ENCODE measurements around the gene DAB1. TPM values are rescaled to one million over a fixed set of nuclear protein-coding genes. Genes with fewer than 3 reads are reported as not detected.

The DAB1 gene
- total RNA-seq, 1 donor from 2014 or later = not detected

- H3K4me3 Mint-ChIP-seq (ENCODE audit: unreplicated experiment) = no peak overlapping the region
- no peak overlapping the region for H3K27ac Mint-ChIP-seq (ENCODE audit: unreplicated experiment)
- TF ChIP-seq, protein P1, sequence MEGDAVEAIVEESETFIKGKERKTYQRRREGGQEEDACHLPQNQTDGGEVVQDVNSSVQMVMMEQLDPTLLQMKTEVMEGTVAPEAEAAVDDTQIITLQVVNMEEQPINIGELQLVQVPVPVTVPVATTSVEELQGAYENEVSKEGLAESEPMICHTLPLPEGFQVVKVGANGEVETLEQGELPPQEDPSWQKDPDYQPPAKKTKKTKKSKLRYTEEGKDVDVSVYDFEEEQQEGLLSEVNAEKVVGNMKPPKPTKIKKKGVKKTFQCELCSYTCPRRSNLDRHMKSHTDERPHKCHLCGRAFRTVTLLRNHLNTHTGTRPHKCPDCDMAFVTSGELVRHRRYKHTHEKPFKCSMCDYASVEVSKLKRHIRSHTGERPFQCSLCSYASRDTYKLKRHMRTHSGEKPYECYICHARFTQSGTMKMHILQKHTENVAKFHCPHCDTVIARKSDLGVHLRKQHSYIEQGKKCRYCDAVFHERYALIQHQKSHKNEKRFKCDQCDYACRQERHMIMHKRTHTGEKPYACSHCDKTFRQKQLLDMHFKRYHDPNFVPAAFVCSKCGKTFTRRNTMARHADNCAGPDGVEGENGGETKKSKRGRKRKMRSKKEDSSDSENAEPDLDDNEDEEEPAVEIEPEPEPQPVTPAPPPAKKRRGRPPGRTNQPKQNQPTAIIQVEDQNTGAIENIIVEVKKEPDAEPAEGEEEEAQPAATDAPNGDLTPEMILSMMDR (IDR thresholded peaks at IDR 0.05) = no peak
- DNase-seq (ENCODE audit: low spot score) = no peak
- H3K9me3 Mint-ChIP-seq (ENCODE audit: low read depth) = no peaks in the 10 kb centered on the region
- no peaks in the 10 kb centered on the region for H3K27me3 Mint-ChIP-seq (ENCODE audit: low read depth)
- H3K36me3 Mint-ChIP-seq (ENCODE audit: low read depth) = no peaks in the 10 kb centered on the region
- peaks cover 9% of the 10 kb centered on the region for H3K4me1 Mint-ChIP-seq (ENCODE audit: low read depth)
Measured at GRCh38 chr1:57065442-57065841, 358.4 kb downstream of the DAB1 start.

DNA sequence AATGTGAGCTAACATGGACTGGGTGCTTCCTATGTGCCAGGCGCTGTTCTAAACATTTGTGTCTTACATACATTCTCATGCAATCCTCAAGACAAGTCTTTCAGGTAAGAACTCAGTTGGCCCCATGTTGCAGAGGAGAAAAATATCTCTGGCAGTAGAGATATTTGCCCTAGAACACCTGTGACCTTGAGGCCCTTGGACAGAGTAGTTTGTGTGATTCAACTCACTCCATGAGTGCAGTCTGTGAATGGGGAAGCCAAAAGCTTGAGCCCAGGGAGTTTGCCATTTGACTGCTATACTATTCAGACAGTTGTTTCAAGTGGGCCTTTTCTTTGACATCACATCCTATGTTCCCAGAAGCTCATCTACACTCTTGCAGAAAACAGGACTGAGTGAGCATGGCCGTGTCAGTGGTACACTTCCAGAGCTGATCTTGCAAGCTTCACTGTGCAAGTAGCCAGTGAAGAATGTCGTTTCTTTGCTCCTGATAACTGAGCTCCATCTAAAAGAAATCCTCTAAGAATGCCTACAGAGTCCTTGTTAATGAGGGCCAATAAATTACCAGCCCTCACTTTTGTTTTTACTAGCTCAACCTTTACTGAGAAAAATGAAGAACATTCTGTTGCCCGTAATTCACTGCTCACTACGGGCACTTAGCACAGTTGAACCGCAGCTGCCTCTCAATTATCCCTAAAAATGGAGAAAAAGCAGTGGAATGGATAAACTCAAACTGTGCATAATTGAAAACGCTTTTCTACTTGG is 359.3 kb downstream of the DAB1 start:
- Mint-ChIP-seq H3K4me1 (ENCODE audit: low read depth) (peaks cover 11% of the 10 kb centered on the region), H3K9me3 (ENCODE audit: low read depth) (no peaks in the 10 kb centered on the region), H3K27me3 (ENCODE audit: low read depth) (no peaks in the 10 kb centered on the region), H3K4me3 (ENCODE audit: unreplicated experiment) (no peak overlapping the region), H3K36me3 (ENCODE audit: low read depth) (no peaks in the 10 kb centered on the region), H3K27ac (ENCODE audit: unreplicated experiment) (no peak overlapping the region)
- DNase-seq (ENCODE audit: low spot score) = no peak
- TF ChIP-seq, protein P1 (IDR thresholded peaks at IDR 0.05) = no peak

- TF ChIP-seq, protein P1 (IDR thresholded peaks at IDR 0.05) = no peak
- H3K36me3 Mint-ChIP-seq (ENCODE audit: low read depth) = no peaks in the 10 kb centered on the region
- H3K4me1 Mint-ChIP-seq (ENCODE audit: low read depth) = peaks cover 11% of the 10 kb centered on the region
- no peaks in the 10 kb centered on the region for H3K9me3 Mint-ChIP-seq (ENCODE audit: low read depth)
- H3K4me3 Mint-ChIP-seq (ENCODE audit: unreplicated experiment) = no peak overlapping the region
- H3K27me3 Mint-ChIP-seq (ENCODE audit: low read depth) = no peaks in the 10 kb centered on the region
- no peak for DNase-seq (ENCODE audit: low spot score)
- H3K27ac Mint-ChIP-seq (ENCODE audit: unreplicated experiment) = no peak overlapping the region
Measured at GRCh38 chr1:57063406-57064125, 360.3 kb downstream of the DAB1 start.

- no peaks in the 10 kb centered on the region for H3K9me3 Mint-ChIP-seq (ENCODE audit: low read depth)
- H3K36me3 Mint-ChIP-seq (ENCODE audit: low read depth) = no peaks in the 10 kb centered on the region
- no peak overlapping the region for H3K4me3 Mint-ChIP-seq (ENCODE audit: unreplicated experiment)
- H3K4me1 Mint-ChIP-seq (ENCODE audit: low read depth) = peaks cover 4% of the 10 kb centered on the region
- H3K27ac Mint-ChIP-seq (ENCODE audit: unreplicated experiment) = no peak overlapping the region
- TF ChIP-seq, protein P1 (IDR thresholded peaks at IDR 0.05) = no peak
- H3K27me3 Mint-ChIP-seq (ENCODE audit: low read depth) = no peaks in the 10 kb centered on the region
- no peak for DNase-seq (ENCODE audit: low spot score)
Measured at GRCh38 chr1:57061369-57061768, 362.5 kb downstream of the DAB1 start.

DNA sequence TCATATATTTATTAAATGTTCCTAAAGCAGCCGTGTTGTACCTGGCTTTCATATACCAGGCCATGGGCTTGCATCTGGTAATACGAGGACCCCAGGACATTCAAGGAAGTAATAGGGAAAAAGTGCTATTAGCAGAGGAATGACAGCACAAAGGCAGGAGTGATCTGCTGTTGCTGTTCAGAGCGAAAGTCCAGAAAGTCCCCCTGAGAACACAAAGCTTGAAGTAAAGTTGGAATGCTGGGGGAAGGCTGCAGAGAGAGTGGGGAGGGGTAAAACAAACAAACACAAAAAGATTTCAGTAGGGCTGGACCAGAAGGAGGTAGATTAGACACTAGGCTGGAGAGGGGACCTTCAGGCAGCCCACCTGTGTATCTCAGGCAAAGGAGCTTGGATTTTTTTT is 363.4 kb downstream of the DAB1 start:
- H3K4me3 Mint-ChIP-seq (ENCODE audit: unreplicated experiment) = no peak overlapping the region
- no peaks in the 10 kb centered on the region for H3K27me3 Mint-ChIP-seq (ENCODE audit: low read depth)
- no peaks in the 10 kb centered on the region for H3K9me3 Mint-ChIP-seq (ENCODE audit: low read depth)
- peaks cover 4% of the 10 kb centered on the region for H3K4me1 Mint-ChIP-seq (ENCODE audit: low read depth)
- H3K27ac Mint-ChIP-seq (ENCODE audit: unreplicated experiment) = no peak overlapping the region
- no peaks in the 10 kb centered on the region for H3K36me3 Mint-ChIP-seq (ENCODE audit: low read depth)
- no peak for DNase-seq (ENCODE audit: low spot score)
- TF ChIP-seq, protein P1 (IDR thresholded peaks at IDR 0.05) = no peak
